HG03469 (cell line): ENCODE results near the gene LYPD6B.

Experiments
- ATAC-seq: cut with Tn5 transposase; IDR thresholded peaks from one replicate; pipeline ENCODE4 v1.9.1; 2021; ENCODE audit warnings: mild to moderate bottlenecking, moderate library complexity, moderate number of reproducible peaks; ENCODE audit not compliant: unreplicated experiment

Gene LYPD6B

DNA sequence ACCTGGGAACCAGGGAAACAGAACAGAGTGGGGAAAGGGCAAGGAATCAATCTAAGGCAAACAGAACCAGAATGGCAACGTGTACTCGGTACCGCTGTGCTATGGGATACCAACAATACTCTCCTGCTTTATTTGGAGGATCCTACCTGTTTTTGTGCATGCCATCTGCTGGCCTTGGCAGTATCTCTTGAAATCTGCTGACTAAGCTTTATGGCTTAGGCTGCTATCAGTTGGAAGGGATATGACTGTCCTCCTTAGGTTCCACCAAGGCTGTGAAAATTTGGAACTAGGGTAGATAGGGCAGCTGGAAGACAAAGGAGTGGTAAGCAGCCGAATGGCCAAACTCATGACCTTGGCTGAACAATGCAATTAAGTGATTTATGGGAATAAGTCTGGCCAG, 220.6 kb downstream of the LYPD6B start:
- no peak for ATAC-seq

DNA sequence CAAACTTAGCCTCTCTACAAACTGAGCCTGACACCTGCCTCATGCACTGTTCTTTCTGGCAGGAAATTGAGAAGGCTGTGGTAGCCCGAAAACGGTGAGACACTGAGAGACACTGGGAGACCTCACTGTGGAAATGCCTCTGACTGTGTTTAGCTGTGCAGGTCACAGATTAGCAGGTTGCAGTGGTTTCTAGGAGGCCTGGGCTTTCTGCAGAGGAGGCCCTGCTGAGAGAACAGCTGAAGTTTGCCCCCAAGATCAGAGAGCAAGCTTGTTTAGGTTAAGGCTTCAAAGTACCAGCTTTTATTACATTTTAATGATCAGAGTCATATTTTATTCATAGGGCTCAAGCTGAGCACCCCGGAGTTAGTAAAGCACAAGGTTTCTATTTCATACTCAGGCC, 223.2 kb downstream of the LYPD6B start:
- ATAC-seq = no peak
